Caco-2 (cell line): ENCODE measurements around the gene SYPL1. TPM values are rescaled to one million over a fixed set of nuclear protein-coding genes. Genes with fewer than 3 reads are reported as not detected.

Experiments used
- BruUV-seq: library from RNA; stranded (reverse); fragments of 400-500 nt; replicated peaks from 2 replicates; lab custom pipeline; 2021; lab: Mats Ljungman, UMichigan
- CTCF ChIA-PET: fragments of 300-600 bp; sonication (Branson Sonifier 250); formaldehyde crosslinking; loops from one replicate; lab custom pipeline; 2022; ENCODE audit warnings: antibody characterized with exemption; lab: Charles Lee
- POLR2A ChIA-PET: fragments of 300-600 bp; sonication (Branson Sonifier 250); formaldehyde crosslinking; loops from one replicate; lab custom pipeline; 2022; ENCODE audit warnings: antibody characterized with exemption; lab: Charles Lee
- DNase-seq, 2 experiments: peaks; one replicate each; pipeline versions ENCODE4 v3.0.0 to v3.0.0-alpha.2; 2020 to 2022
- H3K27me3 ChIP-seq: replicated peaks from 2 replicates; pipeline ENCODE4 v1.6.0; 2011; ENCODE audit warnings: low read length; ENCODE audit not compliant: control insufficient read depth, insufficient read depth
- H3K36me3 ChIP-seq: 2 replicates; pipeline ENCODE4 v1.5.1; 2011; ENCODE audit warnings: low read length; ENCODE audit not compliant: control insufficient read depth, insufficient read depth
- H3K4me1 ChIP-seq: fragments of 250-450 bp; sonication (Bioruptor Pico); 2 replicates; pipeline ENCODE4 v1.5.1; 2020; ENCODE audit warnings: mild to moderate bottlenecking
- H3K4me3 ChIP-seq: 2 replicates; pipeline ENCODE4 v1.5.1; 2011; ENCODE audit warnings: low read depth, mild to moderate bottlenecking, control low read depth, low read length
- H3K9me3 ChIP-seq: fragments of 250-450 bp; sonication (Bioruptor Pico); 2 replicates; pipeline ENCODE4 v1.5.1; 2020; ENCODE audit warnings: mild to moderate bottlenecking, moderate library complexity
- H3K27ac Mint-ChIP-seq: one replicate; pipeline ENCODE4 v1.8.0; 2022; ENCODE audit warnings: mixed read lengths; ENCODE audit not compliant: unreplicated experiment
- H3K27me3 Mint-ChIP-seq: one replicate; pipeline ENCODE4 v1.8.0; 2022; ENCODE audit warnings: mixed read lengths; ENCODE audit not compliant: insufficient read depth, unreplicated experiment
- H3K36me3 Mint-ChIP-seq: one replicate; pipeline ENCODE4 v1.8.0; 2022; ENCODE audit warnings: mild to moderate bottlenecking, mixed read lengths; ENCODE audit not compliant: insufficient read depth, unreplicated experiment
- H3K4me1 Mint-ChIP-seq: one replicate; pipeline ENCODE4 v1.8.0; 2022; ENCODE audit warnings: low read depth, mixed read lengths; ENCODE audit not compliant: unreplicated experiment
- H3K4me3 Mint-ChIP-seq: one replicate; pipeline ENCODE4 v1.8.0; 2022; ENCODE audit warnings: mild to moderate bottlenecking, moderate library complexity, mixed read lengths; ENCODE audit not compliant: unreplicated experiment
- H3K9me3 Mint-ChIP-seq: one replicate; pipeline ENCODE4 v1.8.0; 2022; ENCODE audit warnings: mixed read lengths; ENCODE audit not compliant: unreplicated experiment
- CTCF ChIP-seq, 2 experiments: fragments of 200-600 bp in 1 of 2; IDR thresholded peaks; 1 replicate in 1 of 2; 2 replicates in 1 of 2; pipeline versions ENCODE4 v1.5.1 to v1.8.0; 2011 to 2022; ENCODE audit warnings: antibody characterized with exemption in 1 of 2, control low read depth in 1 of 2, inconsistent platforms in 1 of 2, low read depth in 1 of 2, low read length in 1 of 2, mild to moderate bottlenecking in 1 of 2, moderate library complexity in 1 of 2; ENCODE audit not compliant: insufficient read depth in 1 of 2, severe bottlenecking in 1 of 2, unreplicated experiment in 1 of 2
- intact Hi-C: fragments of 100-400 bp; cut with micrococcal nuclease; formaldehyde crosslinking; loops from one replicate; pipeline ENCODE4 v1.10.0; 2022; ENCODE audit not compliant: unreplicated experiment
- total RNA-seq: library from RNA; stranded (reverse); gene quantifications from 2 replicates; pipeline ENCODE4 v1.2.3, GENCODE V29; 2022

Gene SYPL1
- total RNA-seq, 1 experiment from 2014 or later: 81.0 TPM

- Histone ChIP-seq H3K9me3 (no peaks in the 10 kb centered on the region), H3K4me3 (no peak overlapping the region), H3K27me3 (no peaks in the 10 kb centered on the region), H3K36me3 (no peaks in the 10 kb centered on the region), H3K4me1 (no peaks in the 10 kb centered on the region; the same call in 1 of the 2 replicates)
- DNase-seq: no peak
- CTCF ChIA-PET: interaction anchor here (1.3 to 1.9 kb wide), 3 partner anchors 94 to 96 kb away, joined by 3 to 8 read pairs (median 4); no protein-coding TSS in a partner anchor
- H3K27ac Mint-ChIP-seq: no peak overlapping the region
- H3K4me3 Mint-ChIP-seq: no peak overlapping the region
- BruUV-seq: no TSS peak
- no peaks in the 10 kb centered on the region for H3K4me1 Mint-ChIP-seq
- intact Hi-C loops: loop anchor here (1.0 to 10.0 kb wide), 5 partner anchors 36 to 407 kb away; partner anchors contain the start of gene SYPL1
- no peak for TF ChIP-seq CTCF (IDR thresholded peaks at IDR 0.05; ENCODE audit: insufficient read depth in 1 of 2, low read depth in 1 of 2, low read length in 1 of 2, severe bottlenecking in 1 of 2, unreplicated experiment in 1 of 2)
- H3K36me3 Mint-ChIP-seq: no peaks in the 10 kb centered on the region
- H3K9me3 Mint-ChIP-seq: peaks cover 10% of the 10 kb centered on the region
- peaks cover 5% of the 10 kb centered on the region for H3K27me3 Mint-ChIP-seq
- POLR2A ChIA-PET: no interaction called here
Observed at GRCh38 chr7:106057962-106058927, 53.9 kb downstream of the SYPL1 start.

- POLR2A ChIA-PET: no interaction called here
Observed at GRCh38 chr7:106057204-106057961, 54.7 kb downstream of the SYPL1 start.

More at GRCh38 chr7:106057204-106057961, 54.7 kb downstream of the SYPL1 start:
- H3K4me1 Mint-ChIP-seq: no peaks in the 10 kb centered on the region
- H3K36me3 Mint-ChIP-seq: no peaks in the 10 kb centered on the region
- peaks cover 6% of the 10 kb centered on the region for H3K27me3 Mint-ChIP-seq
- Histone ChIP-seq H3K36me3 (no peaks in the 10 kb centered on the region), H3K9me3 (no peaks in the 10 kb centered on the region), H3K27me3 (peaks cover 1% of the 10 kb centered on the region; the same call in 1 of the 2 replicates), H3K4me1 (no peaks in the 10 kb centered on the region; the same call in 1 of the 2 replicates), H3K4me3 (no peak overlapping the region)
- no peak for DNase-seq
- H3K4me3 Mint-ChIP-seq: no peak overlapping the region
- peaks cover 10% of the 10 kb centered on the region for H3K9me3 Mint-ChIP-seq
- BruUV-seq: no TSS peak
- no peak overlapping the region for H3K27ac Mint-ChIP-seq
- CTCF ChIA-PET: interaction anchor here (1.2 to 1.9 kb wide), 4 partner anchors 14 to 97 kb away, joined by 3 to 11 read pairs (median 6); no protein-coding TSS in a partner anchor
- intact Hi-C loops: loop anchor here (1.0 to 10.0 kb wide), 5 partner anchors 37 to 407 kb away; partner anchors contain the start of gene SYPL1
- TF ChIP-seq CTCF (IDR thresholded peaks at IDR 0.05; ENCODE audit: insufficient read depth in 1 of 2, low read depth in 1 of 2, low read length in 1 of 2, severe bottlenecking in 1 of 2, unreplicated experiment in 1 of 2): no peak
